Astrocyte of the spinal cord (primary cell): ENCODE results near the gene PACS1.

Source experiments
- DNase-seq: peaks from one replicate; pipeline ENCODE4 v3.0.0; 2011; ENCODE audit warnings: low read depth, low spot score
- H3K4me3 ChIP-seq: 2 replicates; pipeline ENCODE4 v1.5.1; 2011; ENCODE audit warnings: low read depth, mild to moderate bottlenecking, low read length, moderate library complexity
- CTCF ChIP-seq: IDR thresholded peaks from 2 replicates; pipeline ENCODE4 v1.5.1; 2012; ENCODE audit warnings: low read depth, mild to moderate bottlenecking, low read length, inconsistent platforms
- in situ Hi-C: cut with HindIII; loops from 2 replicates; pipeline ENCODE4 v1.10.0; 2017; ENCODE audit warnings: low sequenced_read_pairs

Gene PACS1

GRCh38 chr11:66218036-66218435 lies 148.0 kb downstream of the PACS1 start:
- no peak overlapping the region for H3K4me3 ChIP-seq
- in situ Hi-C loops, result no loop called here
- no peak for TF ChIP-seq CTCF
- DNase-seq, result no peak

- no peak overlapping the region for H3K4me3 ChIP-seq
- TF ChIP-seq CTCF, result no peak
- DNase-seq, result no peak
- in situ Hi-C loops, result no loop called here
These were observed 149.0 kb downstream of the PACS1 start for GRCh38 chr11:66218846-66219620.

- no peak for TF ChIP-seq CTCF
- in situ Hi-C loops, result no loop called here
- no peak for DNase-seq
- no peak overlapping the region for H3K4me3 ChIP-seq
These were observed 149.9 kb downstream of the PACS1 start for GRCh38 chr11:66219846-66220565.

GRCh38 chr11:66220566-66220935 lies 150.5 kb downstream of the PACS1 start:
- no peak for DNase-seq
- H3K4me3 ChIP-seq, result no peak overlapping the region
- in situ Hi-C loops, result no loop called here
- TF ChIP-seq CTCF, result no peak

GRCh38 chr11:66221012-66221411 lies 150.9 kb downstream of the PACS1 start:
- TF ChIP-seq CTCF, result no peak
- no peak for DNase-seq
- H3K4me3 ChIP-seq, result no peak overlapping the region
- in situ Hi-C loops, result no loop called here

- DNase-seq, result no peak
- in situ Hi-C loops, result no loop called here
- no peak overlapping the region for H3K4me3 ChIP-seq
- no peak for TF ChIP-seq CTCF
These were observed 151.7 kb downstream of the PACS1 start for GRCh38 chr11:66221726-66222236.
